HUES48 (cell line): Measurements from ENCODE around the gene NAGPA.

ENCODE experiments used
- H3K27ac ChIP-seq: one replicate; pipeline ENCODE4 v1.7.0; 2013; ENCODE audit warnings: low read depth, low read length, inconsistent platforms
- H3K27me3 ChIP-seq: 2 replicates; pipeline ENCODE4 v1.6.1; 2013; ENCODE audit warnings: mild to moderate bottlenecking, low read length; ENCODE audit not compliant: control insufficient read depth, insufficient read depth
- H3K36me3 ChIP-seq: 2 replicates; pipeline ENCODE4 v1.6.1; 2013; ENCODE audit warnings: low read length; ENCODE audit not compliant: control insufficient read depth, insufficient read depth
- H3K4me1 ChIP-seq: 2 replicates; pipeline ENCODE4 v1.6.1; 2013; ENCODE audit warnings: mild to moderate bottlenecking, low read length; ENCODE audit not compliant: control insufficient read depth, insufficient read depth
- H3K4me3 ChIP-seq: 2 replicates; pipeline ENCODE4 v1.5.1; 2013; ENCODE audit warnings: mild to moderate bottlenecking, low read depth, low read length
- H3K9ac ChIP-seq: 2 replicates; pipeline ENCODE4 v1.6.1; 2013; ENCODE audit warnings: mild to moderate bottlenecking, low read depth, low read length, moderate library complexity
- H3K9me3 ChIP-seq: 2 replicates; pipeline ENCODE4 v1.6.1; 2013; ENCODE audit warnings: low read length; ENCODE audit not compliant: control insufficient read depth, insufficient read depth

The NAGPA gene

DNA sequence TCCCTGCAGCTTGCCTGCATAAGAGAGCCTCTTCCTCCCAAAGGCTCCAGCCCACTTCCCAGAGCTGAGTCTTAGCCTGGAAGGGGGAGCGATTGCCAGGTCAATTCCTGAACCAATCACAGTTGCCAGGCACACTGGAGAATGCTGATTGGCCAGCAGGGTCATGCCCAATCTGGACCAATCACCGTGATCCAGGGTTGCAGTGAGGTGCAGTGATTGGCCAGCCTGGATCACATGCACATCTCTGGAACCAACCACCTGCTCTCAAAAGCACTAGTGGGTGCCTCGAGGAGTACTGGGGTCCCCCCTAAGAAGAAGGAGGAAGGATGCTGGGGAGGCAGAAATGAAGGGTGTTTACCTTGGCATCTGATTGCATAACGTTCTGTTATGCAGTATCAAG lies 18.4 kb downstream of the NAGPA start:
- no peak overlapping the region for H3K27ac ChIP-seq
- H3K9ac ChIP-seq = no peak overlapping the region
- H3K4me3 ChIP-seq = no peak overlapping the region
- H3K36me3 ChIP-seq = no peaks in the 10 kb centered on the region
- H3K4me1 ChIP-seq = no peaks in the 10 kb centered on the region; the same call in 1 of the 2 replicates
- no peaks in the 10 kb centered on the region for H3K9me3 ChIP-seq
- no peaks in the 10 kb centered on the region for H3K27me3 ChIP-seq

DNA sequence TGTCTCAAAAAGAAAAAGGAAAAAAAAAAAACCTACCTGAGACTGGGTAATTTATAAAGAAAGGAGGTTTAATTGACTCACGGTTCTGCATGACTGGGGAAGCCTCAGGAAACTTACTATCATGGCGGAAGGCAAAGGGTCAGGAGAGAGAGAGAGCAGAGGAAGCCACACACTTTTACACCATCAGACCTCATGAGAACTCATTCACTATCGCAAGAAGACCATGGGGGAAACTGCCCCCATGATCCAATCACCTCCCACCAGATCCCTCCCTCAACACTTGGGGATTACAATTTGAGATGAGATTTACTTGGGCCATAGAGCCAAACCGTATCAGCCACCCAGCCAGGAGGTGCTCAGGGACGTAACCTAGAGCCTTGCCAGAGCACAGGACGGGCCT lies 20.8 kb downstream of the NAGPA start:
- Histone ChIP-seq H3K9me3 (no peaks in the 10 kb centered on the region), H3K27me3 (no peaks in the 10 kb centered on the region)

DNA sequence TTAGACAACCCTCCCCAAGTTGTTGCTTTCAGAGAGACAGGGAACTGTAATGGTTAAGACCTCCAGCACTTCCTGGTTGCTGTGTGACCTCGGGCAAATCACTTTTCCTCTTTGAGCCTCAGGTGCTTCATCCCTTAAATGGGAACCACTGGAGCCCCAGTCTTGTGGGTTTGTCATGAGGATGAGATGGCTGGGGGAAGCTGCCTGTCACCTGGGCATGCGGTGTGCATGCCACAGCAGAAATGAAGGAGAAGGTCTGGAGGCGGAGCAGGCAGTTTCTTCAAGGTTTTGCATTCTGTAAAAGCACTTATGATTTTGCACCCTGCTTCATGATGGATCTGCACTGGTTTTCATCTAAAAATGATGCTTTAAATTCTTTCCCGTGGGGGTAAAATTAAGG lies 22.1 kb downstream of the NAGPA start:
- Histone ChIP-seq H3K9ac (no peak overlapping the region), H3K27ac (no peak overlapping the region), H3K9me3 (no peaks in the 10 kb centered on the region), H3K27me3 (no peaks in the 10 kb centered on the region), H3K4me3 (no peak overlapping the region), H3K36me3 (no peaks in the 10 kb centered on the region), H3K4me1 (no peaks in the 10 kb centered on the region; the same call in 1 of the 2 replicates)

More for the DNA sequence above, 20.8 kb downstream of the NAGPA start:
- H3K36me3 ChIP-seq = no peaks in the 10 kb centered on the region
- no peak overlapping the region for H3K4me3 ChIP-seq
- no peak overlapping the region for H3K9ac ChIP-seq
- no peak overlapping the region for H3K27ac ChIP-seq
- H3K4me1 ChIP-seq = no peaks in the 10 kb centered on the region; the same call in 1 of the 2 replicates

DNA sequence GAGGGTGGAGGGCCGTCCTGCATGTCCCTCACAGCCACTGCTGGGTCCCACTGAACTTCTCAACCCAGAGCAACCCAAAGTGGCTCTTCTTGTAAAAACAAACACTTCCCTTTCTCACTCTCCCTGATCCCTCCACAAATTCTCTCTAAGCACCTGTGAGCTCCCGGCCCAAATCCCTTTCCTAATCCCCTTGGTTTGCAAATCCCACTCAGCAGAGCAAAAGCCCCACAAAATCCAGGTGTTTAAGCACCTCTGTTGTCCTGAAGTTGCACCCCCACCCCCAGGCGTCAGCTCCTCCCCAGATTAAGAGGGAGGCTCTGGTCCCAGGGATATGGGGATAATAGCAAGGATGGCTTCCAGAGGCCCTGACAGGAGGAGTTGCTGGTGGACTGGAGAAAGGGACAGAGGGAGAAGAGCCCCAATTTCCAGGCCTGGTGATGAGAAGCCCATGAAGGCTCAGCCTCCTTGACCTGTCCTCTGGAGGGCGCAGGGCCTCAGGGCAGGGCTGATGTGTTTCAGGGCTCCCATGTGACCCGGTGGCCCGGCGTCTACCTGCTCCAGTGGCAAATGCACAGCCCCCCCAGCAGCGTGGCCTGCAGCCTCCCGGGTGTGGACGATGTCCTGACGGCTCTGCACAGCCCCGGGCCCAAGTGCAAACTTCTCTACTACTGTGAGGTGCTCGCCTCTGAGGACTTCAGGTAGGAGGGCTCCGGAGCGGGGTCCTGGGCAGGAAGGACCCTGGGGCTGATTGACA lies 23.0 kb downstream of the NAGPA start:
- Histone ChIP-seq H3K9ac (no peak overlapping the region), H3K36me3 (no peaks in the 10 kb centered on the region), H3K4me3 (no peak overlapping the region), H3K4me1 (no peaks in the 10 kb centered on the region; the same call in 1 of the 2 replicates), H3K27ac (no peak overlapping the region), H3K9me3 (no peaks in the 10 kb centered on the region), H3K27me3 (no peaks in the 10 kb centered on the region)

DNA sequence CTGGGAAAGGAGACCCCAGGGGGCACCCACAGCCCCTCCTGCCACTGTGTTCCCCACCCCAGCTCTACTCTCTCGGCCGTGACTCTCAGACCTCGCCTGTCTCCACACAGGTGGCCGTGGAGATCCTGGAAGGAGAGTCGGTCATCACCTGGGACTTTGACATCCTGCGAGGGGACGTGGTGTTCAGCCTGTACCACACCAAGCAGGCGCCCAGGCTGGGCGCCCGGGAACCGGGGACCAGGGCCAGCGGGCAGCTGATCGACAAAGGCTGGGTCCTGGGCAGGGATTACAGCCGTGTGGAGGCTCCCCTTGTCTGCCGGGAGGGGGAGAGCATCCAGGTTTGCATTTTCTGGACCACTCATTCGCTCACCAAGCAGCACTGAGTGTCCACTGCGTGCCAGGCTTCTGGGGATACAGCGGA lies 25.4 kb downstream of the NAGPA start:
- H3K27ac ChIP-seq = no peak overlapping the region
- no peaks in the 10 kb centered on the region for H3K36me3 ChIP-seq
- H3K4me3 ChIP-seq = no peak overlapping the region
- no peaks in the 10 kb centered on the region for H3K27me3 ChIP-seq
- H3K4me1 ChIP-seq = no peaks in the 10 kb centered on the region; the same call in 1 of the 2 replicates
- no peak overlapping the region for H3K9ac ChIP-seq
- no peaks in the 10 kb centered on the region for H3K9me3 ChIP-seq

DNA sequence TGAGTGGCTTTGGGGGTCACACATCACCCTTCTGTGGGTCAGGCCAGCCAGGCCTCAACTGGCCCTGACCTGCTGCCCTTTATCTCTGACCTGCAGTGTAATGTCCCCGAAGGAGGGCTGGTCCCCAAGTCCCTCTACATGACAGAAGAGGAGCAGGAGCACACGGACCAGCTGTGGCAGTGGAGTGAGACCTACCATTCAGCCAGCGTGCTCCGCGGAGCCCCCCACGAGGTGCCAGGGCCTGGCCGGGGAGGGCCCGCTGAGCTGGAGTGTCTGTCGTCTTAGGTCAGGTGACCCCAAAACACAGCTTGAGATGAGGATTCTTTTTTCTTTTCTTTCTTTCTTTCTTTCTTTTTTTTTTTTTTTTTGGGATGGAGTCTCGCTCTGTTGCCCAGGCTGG lies 26.5 kb downstream of the NAGPA start:
- Histone ChIP-seq H3K4me1 (no peaks in the 10 kb centered on the region; the same call in 1 of the 2 replicates), H3K4me3 (no peak overlapping the region), H3K9ac (no peak overlapping the region), H3K27ac (no peak overlapping the region), H3K36me3 (no peaks in the 10 kb centered on the region), H3K27me3 (no peaks in the 10 kb centered on the region), H3K9me3 (no peaks in the 10 kb centered on the region)

DNA sequence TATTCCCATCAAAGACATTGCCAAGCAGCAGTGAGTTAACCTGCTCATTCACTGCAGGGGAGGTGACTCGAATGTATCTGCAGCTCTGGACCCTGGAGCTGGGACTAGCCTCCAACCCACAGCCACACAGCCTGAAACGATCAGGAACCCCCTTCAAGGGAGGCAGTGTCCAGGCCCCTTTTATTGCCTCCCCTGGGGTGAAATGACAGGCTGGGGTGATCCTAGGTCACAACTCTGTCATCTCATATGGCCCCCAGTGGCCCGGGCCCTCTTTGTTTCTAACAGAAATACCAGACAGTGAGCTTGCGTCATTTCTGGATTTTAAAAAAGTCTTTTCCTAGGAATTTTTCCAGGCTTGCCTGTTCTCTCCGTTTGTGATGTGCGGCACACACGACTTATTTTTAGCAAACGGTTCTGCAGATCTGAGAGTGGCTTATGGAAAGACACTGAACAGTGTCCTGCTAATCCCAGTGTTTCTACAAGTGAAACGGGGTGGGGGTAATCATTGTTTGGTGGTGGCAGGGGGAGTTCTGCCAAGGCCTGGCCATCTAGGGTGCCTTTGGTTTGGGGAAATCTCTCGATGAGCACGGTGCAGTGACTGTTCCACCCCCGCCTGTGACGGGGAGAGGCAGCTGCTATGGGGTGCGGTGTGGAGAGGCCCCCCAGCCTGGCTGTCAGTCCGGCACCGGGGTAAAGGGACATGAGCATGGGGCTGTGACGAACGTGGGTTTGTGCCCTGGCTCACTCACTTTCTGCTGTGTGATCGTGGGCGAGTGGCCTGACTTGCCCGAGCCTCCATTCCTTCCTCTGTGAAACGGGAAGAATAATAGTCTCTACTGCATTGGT lies 27.2 kb downstream of the NAGPA start:
- no peaks in the 10 kb centered on the region for H3K36me3 ChIP-seq
- no peaks in the 10 kb centered on the region for H3K9me3 ChIP-seq
- H3K27me3 ChIP-seq = no peaks in the 10 kb centered on the region
- no peak overlapping the region for H3K4me3 ChIP-seq
- H3K27ac ChIP-seq = no peak overlapping the region
- no peaks in the 10 kb centered on the region; the same call in 1 of the 2 replicates for H3K4me1 ChIP-seq
- H3K9ac ChIP-seq = no peak overlapping the region

DNA sequence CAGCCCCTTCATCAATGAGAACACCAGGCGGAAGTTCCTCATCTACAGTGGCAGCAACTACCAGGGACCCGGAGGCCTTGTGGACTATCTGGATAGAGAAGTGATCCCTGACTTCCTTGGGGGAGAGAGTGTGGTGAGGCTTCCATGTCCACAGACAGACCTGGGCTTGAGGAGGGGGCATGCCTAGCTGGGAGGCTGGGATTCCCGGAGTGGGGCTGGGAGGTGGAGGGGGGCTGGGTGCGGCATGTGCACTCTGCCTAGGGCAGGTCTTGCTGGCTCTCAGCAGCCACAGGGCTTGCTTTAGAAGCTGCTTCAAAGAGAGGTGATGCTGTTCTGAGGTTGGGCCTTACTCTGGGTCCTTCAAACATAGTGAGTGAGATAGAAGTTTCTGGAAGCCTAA lies 27.8 kb downstream of the NAGPA start:
- Histone ChIP-seq H3K36me3 (no peaks in the 10 kb centered on the region), H3K9me3 (no peaks in the 10 kb centered on the region), H3K27ac (no peak overlapping the region), H3K27me3 (no peaks in the 10 kb centered on the region), H3K9ac (no peak overlapping the region), H3K4me1 (no peaks in the 10 kb centered on the region), H3K4me3 (no peak overlapping the region)

DNA sequence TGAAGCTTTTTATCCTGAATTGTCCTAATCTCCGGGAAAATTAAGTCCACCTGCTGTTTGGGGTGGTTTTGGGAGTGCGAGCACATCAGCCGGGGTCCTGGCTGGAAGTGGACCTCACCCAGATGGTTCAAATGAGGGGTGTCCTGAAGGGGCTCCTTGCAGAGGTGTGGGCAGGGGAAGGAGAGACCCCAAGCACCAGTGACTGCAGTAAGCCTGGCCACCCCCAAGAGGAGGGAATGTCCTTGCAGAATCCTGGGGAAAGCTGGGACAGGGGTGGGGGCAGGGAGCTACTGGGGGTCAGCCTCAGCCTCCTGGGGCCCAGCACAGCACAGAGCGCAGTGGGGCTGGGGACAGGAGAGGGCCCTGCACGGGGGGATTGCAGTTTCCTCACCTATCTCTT lies 29.4 kb downstream of the NAGPA start:
- no peaks in the 10 kb centered on the region for H3K36me3 ChIP-seq
- H3K4me3 ChIP-seq = no peak overlapping the region
- H3K27me3 ChIP-seq = no peaks in the 10 kb centered on the region
- no peaks in the 10 kb centered on the region for H3K4me1 ChIP-seq
- H3K9ac ChIP-seq = no peak overlapping the region
- H3K27ac ChIP-seq = no peak overlapping the region
- H3K9me3 ChIP-seq = no peaks in the 10 kb centered on the region

DNA sequence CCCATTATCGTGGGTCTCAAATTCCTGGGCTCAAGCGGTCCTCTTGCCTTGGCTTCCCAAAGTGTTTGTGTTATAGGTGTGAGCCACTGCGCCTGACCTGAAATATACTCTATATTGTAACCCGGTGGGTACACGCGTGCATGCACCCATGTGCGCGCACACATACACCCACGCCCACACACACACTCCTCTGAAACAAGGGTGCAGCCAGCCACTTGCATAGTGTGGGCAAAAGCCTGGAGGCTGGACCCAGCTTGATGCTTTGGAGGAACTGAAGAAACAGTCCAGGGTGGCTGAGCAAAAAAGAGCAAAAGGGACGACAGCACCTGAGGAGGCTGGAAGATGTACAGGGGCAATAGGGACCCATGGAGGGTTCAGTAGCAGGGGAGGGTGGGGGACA lies 29.9 kb downstream of the NAGPA start:
- H3K27ac ChIP-seq = no peak overlapping the region

DNA sequence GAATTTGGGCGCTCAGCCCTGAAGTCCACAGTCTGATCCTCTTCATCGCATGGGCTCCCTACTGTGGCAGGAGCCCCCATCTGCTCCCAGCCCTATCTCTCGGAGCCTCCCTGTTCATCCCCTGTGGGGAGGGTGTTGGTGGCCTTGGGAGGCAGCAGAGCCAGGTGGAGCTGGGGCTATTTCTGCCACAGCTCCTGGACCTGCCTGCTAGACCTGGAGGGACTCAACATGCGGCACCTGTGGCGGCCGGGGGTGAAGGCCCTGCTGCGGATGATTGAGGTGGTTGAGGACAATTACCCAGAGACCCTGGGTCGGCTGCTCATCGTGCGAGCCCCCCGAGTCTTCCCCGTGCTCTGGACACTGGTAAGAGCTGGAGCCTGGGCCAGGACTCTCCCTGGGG lies 30.5 kb downstream of the NAGPA start:
- H3K36me3 ChIP-seq = no peaks in the 10 kb centered on the region
- no peak overlapping the region for H3K4me3 ChIP-seq
- H3K9ac ChIP-seq = no peak overlapping the region
- H3K9me3 ChIP-seq = no peaks in the 10 kb centered on the region
- H3K4me1 ChIP-seq = no peaks in the 10 kb centered on the region
- H3K27ac ChIP-seq = no peak overlapping the region
- H3K27me3 ChIP-seq = no peaks in the 10 kb centered on the region

More for the DNA sequence above, 29.9 kb downstream of the NAGPA start:
- Histone ChIP-seq H3K9me3 (no peaks in the 10 kb centered on the region), H3K4me3 (no peak overlapping the region), H3K36me3 (no peaks in the 10 kb centered on the region), H3K9ac (no peak overlapping the region), H3K4me1 (no peaks in the 10 kb centered on the region), H3K27me3 (no peaks in the 10 kb centered on the region)
